Mesothelial cell of epicardium (in vitro differentiated cells): ENCODE data around the gene CHST11. TPM values are rescaled to one million over a fixed set of nuclear protein-coding genes. Genes with fewer than 3 reads are reported as not detected.

Experiments used
- DNase-seq, 2 experiments: peaks; one replicate each; pipeline ENCODE4 v3.0.0; 2021; ENCODE audit warnings: low spot score in 2 of 2; ENCODE audit not compliant: unreplicated experiment in 2 of 2
- H3K27ac Mint-ChIP-seq: 2 replicates; pipeline ENCODE4 v1.8.0; 2021; ENCODE audit warnings: mixed read lengths
- H3K27me3 Mint-ChIP-seq: 2 replicates; pipeline ENCODE4 v1.8.0; 2021; ENCODE audit warnings: low read depth, mixed read lengths
- H3K36me3 Mint-ChIP-seq: 2 replicates; pipeline ENCODE4 v1.8.0; 2021; ENCODE audit warnings: mixed read lengths
- H3K4me1 Mint-ChIP-seq: 2 replicates; pipeline ENCODE4 v1.8.0; 2021; ENCODE audit warnings: mixed read lengths
- H3K4me3 Mint-ChIP-seq: 2 replicates; pipeline ENCODE4 v1.8.0; 2021; ENCODE audit warnings: mild to moderate bottlenecking, moderate library complexity, mixed read lengths
- H3K9me3 Mint-ChIP-seq: 2 replicates; pipeline ENCODE4 v1.8.0; 2021; ENCODE audit warnings: mixed read lengths
- total RNA-seq: library from RNA; stranded (reverse); gene quantifications from 3 replicates; pipeline ENCODE4 v1.2.1, GENCODE V29; 2021
- TF ChIP-seq, protein P1 (sequence below): fragments of 200-600 bp; sonication (generic); IDR thresholded peaks from one replicate; pipeline ENCODE4 v1.5.0; 2021; ENCODE audit warnings: antibody characterized with exemption; ENCODE audit not compliant: unreplicated experiment

CHST11 gene
- total RNA-seq, 1 donor from 2014 or later: 15.0 TPM

DNA sequence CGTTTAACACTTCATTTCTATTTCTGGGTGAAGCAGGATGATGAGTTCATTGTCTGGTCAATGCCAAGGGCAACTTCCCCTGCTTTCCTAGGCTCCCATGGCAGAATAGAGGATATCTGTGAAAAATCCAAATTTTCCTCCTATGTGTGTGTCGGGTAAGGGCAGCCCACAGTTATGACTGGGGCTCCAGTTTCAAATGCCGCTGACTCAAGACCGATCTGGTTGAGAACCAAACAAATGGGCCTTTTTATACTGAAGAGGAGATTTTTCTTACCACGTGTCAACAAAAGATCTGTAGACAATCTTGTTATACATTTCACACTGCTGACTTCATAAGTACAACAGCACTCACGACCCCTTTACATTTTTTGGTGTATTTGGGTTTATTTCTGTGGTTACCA is 120.8 kb downstream of the CHST11 start:
- no peaks in the 10 kb centered on the region for H3K27me3 Mint-ChIP-seq
- DNase-seq: no peak
- H3K36me3 Mint-ChIP-seq: peaks cover 6% of the 10 kb centered on the region
- no peak overlapping the region for H3K27ac Mint-ChIP-seq
- H3K4me1 Mint-ChIP-seq: peaks cover 2% of the 10 kb centered on the region
- TF ChIP-seq, protein P1, sequence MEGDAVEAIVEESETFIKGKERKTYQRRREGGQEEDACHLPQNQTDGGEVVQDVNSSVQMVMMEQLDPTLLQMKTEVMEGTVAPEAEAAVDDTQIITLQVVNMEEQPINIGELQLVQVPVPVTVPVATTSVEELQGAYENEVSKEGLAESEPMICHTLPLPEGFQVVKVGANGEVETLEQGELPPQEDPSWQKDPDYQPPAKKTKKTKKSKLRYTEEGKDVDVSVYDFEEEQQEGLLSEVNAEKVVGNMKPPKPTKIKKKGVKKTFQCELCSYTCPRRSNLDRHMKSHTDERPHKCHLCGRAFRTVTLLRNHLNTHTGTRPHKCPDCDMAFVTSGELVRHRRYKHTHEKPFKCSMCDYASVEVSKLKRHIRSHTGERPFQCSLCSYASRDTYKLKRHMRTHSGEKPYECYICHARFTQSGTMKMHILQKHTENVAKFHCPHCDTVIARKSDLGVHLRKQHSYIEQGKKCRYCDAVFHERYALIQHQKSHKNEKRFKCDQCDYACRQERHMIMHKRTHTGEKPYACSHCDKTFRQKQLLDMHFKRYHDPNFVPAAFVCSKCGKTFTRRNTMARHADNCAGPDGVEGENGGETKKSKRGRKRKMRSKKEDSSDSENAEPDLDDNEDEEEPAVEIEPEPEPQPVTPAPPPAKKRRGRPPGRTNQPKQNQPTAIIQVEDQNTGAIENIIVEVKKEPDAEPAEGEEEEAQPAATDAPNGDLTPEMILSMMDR: no peak
- H3K4me3 Mint-ChIP-seq: no peak overlapping the region
- H3K9me3 Mint-ChIP-seq: peaks cover 6% of the 10 kb centered on the region

GRCh38 chr12:104578453-104578852 is 121.7 kb downstream of the CHST11 start:
- H3K36me3 Mint-ChIP-seq: peaks cover 4% of the 10 kb centered on the region
- H3K4me3 Mint-ChIP-seq: no peak overlapping the region
- peaks cover 2% of the 10 kb centered on the region for H3K4me1 Mint-ChIP-seq
- no peak for DNase-seq
- no peaks in the 10 kb centered on the region for H3K27me3 Mint-ChIP-seq
- TF ChIP-seq, protein P1: no peak
- no peak overlapping the region for H3K27ac Mint-ChIP-seq
- peaks cover 4% of the 10 kb centered on the region for H3K9me3 Mint-ChIP-seq

DNA sequence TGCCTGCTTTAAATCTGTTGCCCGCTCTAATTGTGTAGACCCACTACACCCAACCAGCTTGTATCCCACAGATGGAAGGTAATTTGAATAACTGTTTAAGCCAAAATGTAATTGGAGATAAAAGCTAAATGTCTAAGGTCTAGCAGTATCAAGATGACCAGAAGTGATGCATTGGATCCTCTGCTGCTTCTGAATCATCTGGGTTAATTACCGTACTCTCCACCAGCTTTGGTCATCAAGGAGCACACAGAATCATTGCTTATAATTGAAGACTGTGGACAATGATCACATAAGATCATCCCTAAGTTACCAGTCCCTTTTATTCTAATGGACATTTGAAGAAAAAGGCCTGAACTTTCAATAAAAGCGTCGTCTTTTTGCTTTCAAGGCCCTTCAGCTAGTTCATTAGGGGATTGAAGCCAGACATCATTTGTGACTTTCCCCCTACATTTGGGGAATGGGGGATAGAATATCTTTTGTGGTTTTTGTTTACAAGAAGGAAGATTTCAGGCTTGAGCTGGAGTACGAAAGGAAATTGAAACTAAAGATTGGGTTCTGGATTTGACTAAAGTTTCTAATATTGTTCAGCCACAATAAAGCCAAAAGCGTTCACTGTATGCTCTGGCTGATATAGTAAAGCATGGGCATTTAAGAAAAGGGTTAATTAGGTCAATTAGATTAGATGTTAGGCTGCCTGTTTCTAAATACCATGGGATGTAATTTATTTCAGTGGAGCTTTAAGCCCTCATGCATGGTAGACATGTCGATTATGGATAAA is 123.2 kb downstream of the CHST11 start:
- Mint-ChIP-seq H3K27me3 (no peaks in the 10 kb centered on the region), H3K27ac (no peak overlapping the region), H3K4me3 (no peak overlapping the region), H3K36me3 (no peaks in the 10 kb centered on the region), H3K4me1 (peaks cover 2% of the 10 kb centered on the region), H3K9me3 (no peaks in the 10 kb centered on the region)
- TF ChIP-seq, protein P1: no peak
- DNase-seq: no peak

DNA sequence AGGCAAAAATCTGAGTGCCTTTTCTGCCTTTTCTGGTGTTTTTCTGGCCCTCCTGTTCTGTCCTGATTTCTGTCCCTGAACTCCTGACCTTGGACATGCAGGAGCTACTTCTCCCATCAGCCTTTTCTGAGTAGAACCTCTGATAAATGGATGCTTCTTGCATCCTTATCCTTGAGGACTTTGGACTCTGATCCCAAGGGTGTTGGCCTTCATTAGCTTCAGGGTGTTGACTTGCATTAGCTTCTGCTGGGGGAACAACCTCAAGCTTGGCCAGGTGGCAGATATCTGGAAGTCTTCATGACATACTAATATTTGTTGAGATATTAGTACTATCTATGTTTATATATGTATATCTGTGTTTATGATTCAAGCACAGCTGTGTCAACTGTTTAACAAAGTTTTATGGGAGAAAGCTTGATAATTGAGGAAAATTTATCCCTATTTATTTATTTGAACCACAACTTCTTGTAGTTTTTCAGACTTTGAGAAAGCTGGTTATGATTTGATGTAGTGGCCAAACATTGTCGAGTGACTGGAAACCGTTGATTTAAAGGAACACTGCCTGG is 124.3 kb downstream of the CHST11 start:
- Mint-ChIP-seq H3K27me3 (no peaks in the 10 kb centered on the region), H3K9me3 (no peaks in the 10 kb centered on the region), H3K4me1 (peaks cover 6% of the 10 kb centered on the region), H3K36me3 (no peaks in the 10 kb centered on the region), H3K27ac (no peak overlapping the region), H3K4me3 (no peak overlapping the region)
- TF ChIP-seq, protein P1: no peak
- DNase-seq: no peak

DNA sequence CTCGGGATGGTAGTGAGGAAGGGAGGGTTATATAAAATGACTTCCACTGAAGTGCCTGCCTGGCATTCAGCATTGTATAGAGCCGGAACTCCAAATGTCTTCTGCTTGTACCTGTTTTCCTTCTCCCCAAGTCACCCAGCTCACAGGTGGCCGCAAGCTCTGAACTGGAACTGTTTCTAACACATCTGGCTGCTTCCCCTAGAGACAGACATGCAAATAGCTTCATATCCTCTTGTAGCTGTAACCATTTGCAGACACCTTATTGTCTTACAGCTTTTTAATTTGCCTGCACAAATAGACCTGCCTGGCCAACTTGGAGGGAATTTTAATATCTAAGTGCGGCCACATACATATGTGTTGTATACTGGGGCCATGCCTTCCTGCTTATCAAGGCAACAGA is 126.0 kb downstream of the CHST11 start:
- no peaks in the 10 kb centered on the region for H3K9me3 Mint-ChIP-seq
- DNase-seq: no peak
- no peaks in the 10 kb centered on the region for H3K36me3 Mint-ChIP-seq
- peaks cover 15% of the 10 kb centered on the region for H3K4me1 Mint-ChIP-seq
- no peak overlapping the region for H3K4me3 Mint-ChIP-seq
- H3K27me3 Mint-ChIP-seq: no peaks in the 10 kb centered on the region
- no peak overlapping the region for H3K27ac Mint-ChIP-seq
- TF ChIP-seq, protein P1: no peak
